NB4 (cell line): ENCODE results near the gene UBAC2.

ENCODE experiments used
- DNase-seq: peaks from one replicate; pipeline ENCODE4 v3.0.0; 2010; ENCODE audit warnings: low read depth
- H3K4me3 ChIP-seq: one replicate; pipeline ENCODE4 v1.5.1; 2011; ENCODE audit warnings: mild to moderate bottlenecking, low read depth, low read length, moderate library complexity
- CTCF ChIP-seq: IDR thresholded peaks from one replicate; pipeline ENCODE4 v1.5.1; 2012; ENCODE audit warnings: low read depth, low read length
- MAX ChIP-seq: IDR thresholded peaks from 2 replicates; pipeline ENCODE4 v1.6.1; 2011; ENCODE audit warnings: low read depth, low read length
- MYC ChIP-seq: IDR thresholded peaks from 2 replicates; pipeline ENCODE4 v1.6.1; 2011; ENCODE audit warnings: low read depth, low read length
- POLR2A ChIP-seq: IDR thresholded peaks from 2 replicates; pipeline ENCODE4 v1.6.1; 2011; ENCODE audit warnings: mild to moderate bottlenecking; ENCODE audit not compliant: insufficient read length; ENCODE audit errors: extremely low read depth

UBAC2 gene

GRCh38 chr13:99396446-99396845, 195.8 kb downstream of the UBAC2 start:
- TF ChIP-seq MAX, result no peak
- DNase-seq, result no peak
- H3K4me3 ChIP-seq, result no peak overlapping the region

GRCh38 chr13:99398071-99398470, 197.4 kb downstream of the UBAC2 start:
- DNase-seq, result no peak
- TF ChIP-seq MAX, result no peak
- TF ChIP-seq CTCF, result no peak
- no peak for TF ChIP-seq POLR2A
- TF ChIP-seq MYC, result no peak
- H3K4me3 ChIP-seq, result no peak overlapping the region

- TF ChIP-seq MAX (no peak), POLR2A (no peak), CTCF (no peak), MYC (no peak)
- H3K4me3 ChIP-seq, result no peak overlapping the region
- DNase-seq, result no peak
Measured at GRCh38 chr13:99398916-99399622, 198.4 kb downstream of the UBAC2 start.

GRCh38 chr13:99399623-99399974, 198.9 kb downstream of the UBAC2 start:
- DNase-seq, result no peak
- TF ChIP-seq MAX (no peak), MYC (no peak), POLR2A (no peak), CTCF (no peak)
- no peak overlapping the region for H3K4me3 ChIP-seq

- H3K4me3 ChIP-seq, result no peak overlapping the region
- DNase-seq, result no peak
- TF ChIP-seq MAX (no peak), MYC (no peak), POLR2A (no peak), CTCF (no peak)
Measured at GRCh38 chr13:99403458-99403971, 202.9 kb downstream of the UBAC2 start.

GRCh38 chr13:99404005-99404755, 203.5 kb downstream of the UBAC2 start:
- TF ChIP-seq MAX (no peak), CTCF (no peak), MYC (no peak), POLR2A (no peak)
- H3K4me3 ChIP-seq, result no peak overlapping the region
- no peak for DNase-seq
